ENCODE measurements around the gene KEL.

Gene KEL

DNA sequence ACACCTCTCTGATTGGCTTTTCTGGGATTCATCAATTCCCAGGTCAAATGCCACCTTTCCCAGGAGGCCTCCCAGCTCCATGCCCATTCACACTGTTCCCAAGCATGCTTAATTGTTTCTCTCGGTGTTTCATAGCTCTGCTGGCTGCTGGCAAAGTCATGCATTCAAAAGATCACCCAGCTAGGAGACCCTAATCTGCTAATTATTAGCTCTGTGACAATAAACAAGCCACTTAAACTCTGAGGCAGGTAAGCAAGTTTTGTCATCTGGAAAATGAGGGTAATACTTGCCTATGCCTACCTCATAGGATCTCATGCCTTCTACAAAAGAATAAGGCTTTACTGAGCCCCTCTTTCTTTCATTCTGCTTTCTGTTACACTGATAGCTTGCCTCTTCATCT is 828 bp upstream of the KEL start:
- DNase-seq (ENCODE audit: low read depth in 2 of 2) = no peak

DNA sequence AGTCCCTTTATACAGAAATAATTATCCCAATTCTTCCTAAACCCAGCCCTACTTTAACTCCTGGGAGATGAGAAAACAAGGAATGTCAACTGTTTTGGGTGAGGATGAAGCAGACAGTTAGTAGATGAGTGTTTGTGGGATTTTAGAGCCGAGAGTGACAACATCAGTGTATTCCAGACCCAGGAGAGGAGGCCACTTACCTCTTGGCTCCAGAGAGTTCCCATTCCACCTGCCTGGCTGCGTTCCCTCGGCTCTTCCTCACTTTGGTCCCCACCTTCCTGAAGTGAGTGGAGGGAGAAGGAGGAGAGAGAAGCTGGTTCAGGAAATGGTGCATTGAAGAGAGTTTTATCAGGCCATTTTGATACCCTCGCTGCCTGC is 579 bp downstream of the KEL start:
- no peak for DNase-seq (ENCODE audit: low read depth in 2 of 2)

DNA sequence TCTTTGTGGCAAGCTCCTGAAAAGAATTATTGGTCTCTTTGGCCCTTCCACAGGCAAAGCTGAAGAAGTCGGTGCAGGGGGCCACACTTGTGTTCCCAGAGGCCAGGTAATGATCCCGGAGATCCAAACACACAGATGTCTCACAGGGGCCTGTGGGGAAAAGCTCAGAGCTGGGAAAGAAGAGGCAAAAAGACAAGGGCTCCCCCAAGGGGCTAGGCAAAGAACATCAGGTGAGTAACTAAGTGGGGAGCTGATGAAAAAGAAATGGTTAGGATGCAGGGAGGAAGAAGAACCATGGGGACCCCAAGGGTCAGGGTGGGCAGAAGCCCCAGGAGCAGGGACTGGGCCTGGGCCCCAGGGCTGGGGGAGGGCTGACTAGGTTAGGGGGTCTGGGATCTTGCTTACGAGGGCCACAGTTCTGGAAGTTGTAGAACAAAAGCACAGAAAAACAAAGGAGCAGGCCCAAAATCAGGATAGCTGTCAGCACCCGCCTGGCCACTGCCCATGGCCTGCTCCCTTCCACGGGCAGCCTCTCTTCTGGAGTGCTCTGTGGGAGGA is 1.1 kb downstream of the KEL start:
- DNase-seq (ENCODE audit: low read depth in 2 of 2) = no peak

DNA sequence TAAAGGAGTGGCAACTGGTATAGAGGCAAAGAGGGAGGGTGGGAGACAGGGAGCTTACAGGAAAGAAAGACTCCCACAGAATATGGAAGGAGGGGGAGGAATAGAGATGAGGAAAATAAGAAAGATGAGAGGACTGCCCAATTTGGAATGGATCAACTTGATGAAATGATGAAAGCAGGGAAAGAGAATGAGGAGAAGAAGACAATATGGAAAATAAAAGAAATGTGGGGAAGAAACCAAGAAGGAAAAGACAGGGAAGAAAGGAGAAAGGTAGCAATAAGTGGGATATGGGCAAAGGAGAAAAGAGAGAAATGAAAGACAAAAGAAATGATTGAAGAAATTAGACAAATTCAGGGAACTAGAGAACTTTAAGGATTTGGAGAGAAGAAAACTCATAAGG is 3.0 kb downstream of the KEL start:
- DNase-seq (ENCODE audit: low read depth in 2 of 2) = no peak

DNA sequence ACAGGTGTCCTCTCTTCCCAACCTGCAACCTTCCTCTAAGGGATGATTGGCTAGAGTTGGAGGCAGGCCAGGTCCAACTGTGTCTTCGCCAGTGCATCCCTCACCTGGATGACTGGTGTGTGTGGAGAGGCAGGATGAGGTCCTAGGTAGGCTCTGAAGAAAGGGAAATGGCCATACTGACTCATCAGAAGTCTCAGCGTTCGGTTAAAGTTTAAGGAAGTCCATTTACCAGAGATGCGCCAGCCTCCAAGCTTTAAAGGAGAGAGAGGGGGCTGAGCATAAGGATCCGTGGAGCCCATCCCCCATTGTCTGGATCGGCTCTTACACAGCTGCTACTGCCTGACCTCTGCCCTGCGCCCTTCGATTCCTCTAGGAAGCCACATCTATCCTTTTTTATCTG is 4.4 kb downstream of the KEL start:
- no peak for DNase-seq (ENCODE audit: low read depth in 2 of 2)

DNA sequence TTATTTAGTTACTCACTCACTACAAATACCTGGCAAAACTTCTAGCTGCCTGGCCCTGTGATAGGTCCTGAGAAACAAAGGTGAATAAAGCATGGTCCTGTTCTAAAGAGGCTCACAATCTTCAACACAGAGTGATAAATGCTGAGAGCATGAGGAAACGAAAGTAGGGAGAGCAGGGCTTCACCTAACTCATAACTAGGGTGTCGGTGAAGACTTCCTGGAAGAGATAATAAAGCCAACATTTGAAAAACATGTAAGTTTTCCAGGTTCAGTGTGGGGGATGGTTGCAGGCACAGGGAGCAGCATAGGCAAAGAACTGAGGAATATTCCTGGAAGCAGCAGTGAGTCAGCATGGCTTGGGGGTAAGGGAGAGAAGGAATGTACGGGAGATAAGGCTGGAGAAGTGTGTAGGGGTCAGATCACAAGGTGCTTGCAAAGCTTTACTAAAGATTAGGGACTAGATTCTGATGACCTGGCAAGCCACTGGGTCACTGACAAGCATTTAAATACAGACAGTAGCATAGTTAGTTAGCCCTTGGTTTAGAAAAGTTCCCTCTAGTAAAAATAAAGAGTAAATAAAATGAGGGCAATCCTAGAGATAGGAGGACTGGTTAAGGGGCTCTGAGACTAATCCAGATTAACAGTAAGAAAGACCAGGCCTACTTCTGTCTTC is 5.1 kb downstream of the KEL start:
- no peak for DNase-seq (ENCODE audit: low read depth in 2 of 2)

DNA sequence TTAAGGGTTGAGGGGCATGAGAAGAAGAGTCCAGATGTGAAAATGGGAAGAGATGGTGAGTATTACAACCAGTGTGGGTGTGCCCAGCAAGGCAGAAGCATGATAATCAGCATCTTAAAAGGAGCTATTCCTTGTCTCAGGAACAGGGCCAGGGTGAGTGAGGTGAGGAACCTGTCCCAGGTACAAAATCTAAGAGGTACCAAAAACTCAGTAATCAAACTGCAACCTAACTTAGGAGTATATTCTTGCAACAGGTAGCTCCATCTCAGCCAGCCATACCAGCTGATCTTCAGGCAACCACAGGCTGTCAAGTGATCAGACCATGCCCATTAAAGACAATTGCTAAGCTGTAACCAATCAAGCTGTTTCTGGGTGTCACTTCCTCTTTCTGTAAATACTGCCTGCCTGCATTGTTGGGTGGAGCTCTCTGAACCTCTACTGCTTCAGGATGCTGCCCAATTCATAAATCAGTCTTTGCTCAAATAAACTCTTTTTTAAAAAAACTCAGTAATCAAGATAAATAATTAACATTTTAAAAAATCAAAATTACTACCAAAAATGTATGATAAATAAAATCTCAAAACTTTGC is 7.4 kb downstream of the KEL start:
- no peak for DNase-seq (ENCODE audit: low read depth in 2 of 2)

DNA sequence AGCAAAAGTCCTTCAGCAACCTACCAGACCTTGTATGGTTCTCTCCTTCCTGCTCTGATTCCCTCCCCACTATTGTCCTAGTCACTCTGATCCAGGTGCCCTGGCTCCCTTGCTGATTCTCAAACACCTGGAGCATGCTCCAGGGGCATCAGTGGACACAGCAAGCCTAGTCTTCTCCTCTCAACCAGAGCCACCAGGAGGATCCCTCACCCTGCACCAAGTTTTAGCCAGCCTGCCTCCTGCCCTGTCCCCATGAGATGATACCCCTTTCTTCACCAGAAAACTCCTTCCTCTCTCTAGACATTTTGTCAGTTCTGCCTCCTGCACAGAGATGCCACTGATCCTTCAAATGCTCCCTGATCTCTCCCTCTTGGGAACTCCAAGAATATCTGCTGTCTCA is 11.9 kb downstream of the KEL start:
- DNase-seq (ENCODE audit: low read depth in 2 of 2) = no peak

DNA sequence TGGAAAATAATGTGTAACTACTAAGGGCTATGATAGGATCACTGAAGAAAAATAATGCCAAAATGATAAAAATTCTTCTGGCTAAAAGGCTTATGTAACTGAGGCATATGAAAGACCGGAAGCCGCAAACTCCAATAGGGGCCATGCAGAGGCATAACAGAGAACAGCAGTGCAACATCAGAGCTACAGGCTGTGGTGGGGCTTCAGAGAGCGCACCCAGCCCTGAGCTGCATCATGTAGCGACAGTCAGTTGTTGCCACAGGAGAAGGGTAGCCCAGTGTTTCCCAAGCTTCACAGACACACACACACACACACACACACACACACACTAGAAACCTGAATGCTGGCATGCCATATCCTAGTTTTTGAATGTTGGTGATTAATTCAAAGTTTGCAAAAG is 13.6 kb downstream of the KEL start:
- no peak for DNase-seq (ENCODE audit: low read depth in 2 of 2)

DNA sequence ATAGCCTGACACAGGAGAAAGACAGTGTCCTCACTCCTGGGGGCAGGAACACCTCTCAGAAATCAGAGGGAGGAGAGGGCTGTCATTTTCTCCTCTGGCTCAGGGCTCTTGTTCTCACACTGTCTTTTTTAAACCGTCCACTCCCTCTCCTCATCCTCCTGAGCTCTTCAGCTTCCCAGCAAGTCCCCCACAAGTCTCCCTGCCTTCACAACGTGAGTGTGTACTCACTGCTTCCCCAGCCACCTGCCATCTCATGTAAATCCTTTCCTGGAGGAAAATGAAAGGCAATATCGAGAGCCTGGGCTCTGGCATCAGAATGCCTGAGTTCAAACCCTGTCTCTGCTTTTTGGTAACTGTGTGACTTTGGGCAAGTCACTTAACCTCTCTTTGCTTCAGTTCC is 17.2 kb downstream of the KEL start:
- no peak for DNase-seq (ENCODE audit: low read depth in 2 of 2)

DNA sequence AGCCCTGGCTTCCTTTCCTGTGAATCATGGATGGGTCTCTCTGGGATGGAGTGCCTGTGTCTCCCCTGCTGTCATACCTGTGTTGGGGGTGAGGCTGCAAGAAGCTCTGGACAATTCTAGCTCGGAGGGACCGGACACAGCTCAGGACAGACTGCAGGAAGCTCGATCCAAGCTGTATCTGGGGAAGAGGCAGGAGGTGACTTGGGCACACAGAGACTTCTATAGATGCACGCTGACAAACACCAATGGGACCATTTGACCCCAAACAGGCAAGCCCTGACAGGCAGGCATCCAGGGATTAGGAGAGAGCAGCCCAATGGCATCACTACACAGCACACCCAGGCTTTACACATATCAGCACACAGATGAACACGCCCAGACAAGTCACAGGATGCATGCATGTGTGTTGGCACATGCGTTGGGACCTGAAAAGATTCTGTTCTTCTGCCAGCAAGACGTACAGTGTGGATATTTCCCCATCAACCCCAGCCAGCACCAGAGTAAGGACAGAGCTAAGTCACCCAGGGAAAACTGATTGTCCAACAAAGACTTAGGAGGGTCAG is 18.4 kb downstream of the KEL start:
- no peak for DNase-seq (ENCODE audit: low read depth in 2 of 2)

DNA sequence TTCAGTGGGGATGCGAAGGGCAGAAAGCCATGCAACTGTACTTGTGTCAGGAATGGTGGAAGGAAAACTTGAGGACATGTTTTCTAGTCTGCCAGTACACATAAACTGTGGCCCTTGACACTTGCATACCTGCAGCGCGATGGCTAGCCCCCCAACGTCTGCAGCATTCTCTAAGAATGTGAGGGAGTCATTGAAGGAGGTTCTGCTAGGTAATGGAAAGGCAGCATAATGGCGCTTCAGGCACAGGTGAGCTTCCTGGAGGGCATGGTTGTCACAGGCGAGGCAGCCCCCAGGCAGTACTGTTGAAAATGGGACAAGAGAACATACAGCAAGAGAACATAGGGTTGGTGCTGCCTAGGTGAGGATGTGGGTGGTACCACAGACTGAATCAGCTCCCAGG is 19.4 kb downstream of the KEL start:
- no peak for DNase-seq (ENCODE audit: low read depth in 2 of 2)

DNA sequence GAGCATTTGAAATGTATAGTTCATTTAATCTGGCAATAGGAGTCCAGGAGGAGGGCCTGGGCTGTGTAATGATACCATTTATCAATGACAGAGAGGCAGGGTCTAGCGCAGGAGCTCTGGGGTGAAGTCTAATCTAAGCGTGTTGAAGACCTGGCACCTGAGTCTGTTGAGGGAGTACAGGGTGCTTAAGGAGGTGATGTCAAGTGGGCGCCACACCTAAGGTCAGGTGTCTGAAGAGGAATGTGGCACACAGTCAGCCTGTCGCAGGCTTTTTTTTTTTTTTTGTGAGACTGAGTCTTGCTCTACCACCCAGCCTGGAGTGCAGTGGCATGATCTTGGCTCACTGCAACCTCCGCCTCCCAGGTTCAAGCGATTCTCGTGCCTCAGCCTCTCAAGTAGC is 20.6 kb downstream of the KEL start:
- no peak for DNase-seq (ENCODE audit: low read depth in 2 of 2)

DNA sequence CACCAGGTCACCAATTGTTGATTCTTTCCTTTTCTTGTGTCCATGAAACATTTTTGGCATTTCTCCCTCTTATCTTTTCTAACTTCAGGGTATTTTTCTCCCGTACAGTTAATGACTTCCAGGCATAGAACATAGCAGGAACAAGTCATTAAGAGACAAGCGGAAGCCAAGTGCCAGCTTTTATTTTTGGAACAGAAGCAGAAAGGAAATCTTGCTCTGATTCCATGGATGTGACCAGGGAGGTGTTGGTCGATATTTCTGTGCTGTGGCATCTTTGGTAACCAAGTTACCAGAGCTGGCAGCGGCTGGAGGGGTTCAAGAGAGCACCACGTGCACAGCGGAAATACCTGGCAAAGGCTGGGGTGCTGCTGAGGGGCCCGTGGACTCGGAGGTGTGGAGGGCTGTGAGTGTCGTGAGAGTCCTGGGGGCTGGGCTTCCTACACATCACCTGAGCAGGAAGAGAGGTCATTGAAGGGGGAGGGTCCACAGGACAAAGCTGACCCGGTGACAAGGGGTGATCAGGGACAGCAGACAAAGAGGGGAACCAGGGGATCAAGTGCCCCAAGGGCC is 21.1 kb downstream of the KEL start:
- DNase-seq (ENCODE audit: low read depth in 2 of 2) = no peak

DNA sequence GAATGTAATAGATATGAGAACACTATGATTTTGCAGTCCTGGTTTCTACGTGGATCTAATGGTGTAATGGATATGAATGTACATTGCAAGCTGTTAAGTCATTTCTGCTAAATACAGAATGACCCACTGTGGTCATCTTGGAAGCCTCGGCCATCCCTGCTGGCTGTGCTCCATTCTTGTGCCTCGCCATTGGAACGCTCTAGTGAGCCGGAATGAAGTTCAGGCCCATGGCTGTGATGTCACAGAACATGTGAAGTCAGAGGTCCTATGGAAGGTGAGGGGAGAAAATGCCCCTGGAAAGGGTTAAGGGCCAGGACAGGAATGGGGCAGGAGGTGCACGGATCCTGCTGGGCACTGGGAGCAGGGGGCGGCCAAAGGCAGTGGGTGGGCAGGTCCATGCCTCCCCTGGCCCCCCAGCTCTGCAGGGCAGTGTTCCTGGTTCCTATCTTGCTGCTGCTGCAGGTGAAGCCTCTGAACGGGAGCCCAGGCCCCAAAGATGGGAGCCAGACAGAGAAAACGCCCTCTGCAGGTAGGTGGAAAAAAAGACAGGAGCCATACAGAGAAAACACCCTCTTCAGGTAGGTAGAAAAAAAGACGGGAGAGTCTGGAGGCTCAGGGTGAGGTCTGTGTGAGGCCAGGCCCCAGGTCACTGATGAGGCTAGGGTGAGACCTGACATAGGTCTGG is 22.8 kb downstream of the KEL start, which contains the start of gene LLCFC1:
Gene LLCFC1 (plus strand): TSS at position 259 of the 685 bp plus-strand sequence. CDS start 138 bp downstream, at position 397.
- DNase-seq (ENCODE audit: low read depth in 2 of 2) = no peak

DNA sequence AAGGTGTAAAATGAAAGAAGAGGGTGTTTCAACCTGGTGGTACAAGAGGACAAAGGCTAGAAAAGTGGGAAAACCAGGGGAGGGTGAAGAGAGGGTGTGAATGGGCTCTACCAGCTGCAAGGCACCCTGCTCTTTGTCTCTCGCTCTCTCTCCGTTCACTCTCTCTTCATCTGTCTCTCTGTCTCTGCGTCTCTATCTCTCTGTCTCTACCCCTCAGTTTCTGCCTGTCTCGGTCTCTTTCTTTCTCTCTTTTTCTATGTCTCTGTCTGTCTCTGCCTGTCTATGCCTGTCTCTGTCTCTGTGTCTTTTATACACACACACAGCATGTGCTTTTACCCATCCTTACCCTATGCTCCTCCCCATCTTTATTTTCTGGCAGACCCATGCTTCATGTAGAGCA is 23.6 kb downstream of the KEL start:
- no peak for DNase-seq (ENCODE audit: low read depth in 2 of 2)

DNA sequence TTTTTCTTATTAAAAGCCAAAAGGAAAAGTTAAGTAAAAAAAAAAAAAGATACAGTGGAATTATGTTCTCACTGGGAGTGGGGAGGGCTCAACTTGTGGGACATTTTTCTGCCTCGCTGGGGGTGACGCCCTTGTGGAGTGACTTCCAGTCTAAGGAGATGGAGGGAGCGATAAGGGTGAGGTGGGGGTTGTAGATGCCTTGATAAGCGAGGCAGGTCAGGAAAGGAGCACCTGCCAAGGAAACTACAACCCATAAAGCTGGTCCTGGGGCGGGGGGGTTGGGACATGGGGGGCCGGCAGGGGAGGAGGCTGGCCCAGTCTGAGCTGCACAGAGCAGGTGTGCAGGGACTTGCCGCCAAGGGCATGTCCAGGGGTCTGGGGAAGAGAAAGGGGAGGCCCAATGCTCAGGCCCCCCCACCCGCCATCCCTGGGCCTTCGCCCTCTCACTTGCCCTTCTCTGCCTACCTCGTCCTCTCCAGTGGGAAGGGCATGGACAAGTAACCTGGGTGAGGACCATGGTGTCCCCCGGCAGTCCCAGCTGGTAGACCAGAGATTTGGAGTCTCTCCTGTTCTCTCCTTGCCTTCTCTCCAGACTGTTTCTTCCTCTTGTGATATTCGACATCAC is 26.1 kb downstream of the KEL start:
- no peak for DNase-seq (ENCODE audit: low read depth in 2 of 2)

DNA sequence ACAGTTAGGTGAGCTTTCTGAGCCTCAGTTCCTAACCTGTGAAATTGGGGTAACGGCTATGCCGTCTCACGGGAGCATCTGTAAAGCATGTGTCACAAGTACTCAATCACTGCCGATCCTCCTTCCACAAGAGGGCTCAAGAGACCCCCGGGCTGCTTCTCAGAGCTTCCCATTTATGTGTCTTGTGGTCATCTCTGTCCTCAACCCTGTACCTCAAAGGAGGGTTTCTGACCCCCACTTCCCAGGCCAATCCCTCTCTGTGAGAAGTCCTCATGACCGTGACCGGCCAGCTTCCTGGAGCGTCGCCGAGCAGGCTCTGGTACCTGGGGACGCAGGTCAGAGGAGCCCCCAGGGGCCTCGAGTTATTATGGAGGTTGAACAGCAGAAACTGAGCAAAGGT is 28.1 kb downstream of the KEL start:
- DNase-seq (ENCODE audit: low read depth in 2 of 2) = no peak

DNA sequence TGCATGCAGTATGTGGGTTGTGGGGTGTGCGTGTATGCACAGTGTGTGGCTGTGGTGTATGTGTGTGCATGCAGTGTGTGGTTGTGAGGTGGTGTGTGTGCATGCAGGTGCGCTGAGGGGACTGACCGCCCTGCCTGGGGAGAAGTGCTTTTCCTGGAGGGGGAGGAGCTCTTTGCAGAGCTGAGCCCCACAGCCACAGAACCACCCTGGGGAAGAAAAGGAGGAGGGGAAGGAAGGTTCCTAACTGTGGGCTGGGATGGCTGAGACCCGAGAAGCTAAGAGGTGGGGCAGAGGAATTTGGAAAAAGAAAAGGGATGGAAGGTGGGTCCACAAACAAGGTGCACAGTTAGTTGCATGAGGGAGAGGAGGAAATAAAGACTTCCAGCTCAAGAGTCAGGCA is 28.5 kb downstream of the KEL start, which contains the start of gene TRPV5:
Gene TRPV5 (minus strand): TSS at position 123 of the 400 bp plus-strand sequence. CDS start 287 bp downstream, outside the sequence.
- DNase-seq (ENCODE audit: low read depth in 2 of 2) = no peak

DNA sequence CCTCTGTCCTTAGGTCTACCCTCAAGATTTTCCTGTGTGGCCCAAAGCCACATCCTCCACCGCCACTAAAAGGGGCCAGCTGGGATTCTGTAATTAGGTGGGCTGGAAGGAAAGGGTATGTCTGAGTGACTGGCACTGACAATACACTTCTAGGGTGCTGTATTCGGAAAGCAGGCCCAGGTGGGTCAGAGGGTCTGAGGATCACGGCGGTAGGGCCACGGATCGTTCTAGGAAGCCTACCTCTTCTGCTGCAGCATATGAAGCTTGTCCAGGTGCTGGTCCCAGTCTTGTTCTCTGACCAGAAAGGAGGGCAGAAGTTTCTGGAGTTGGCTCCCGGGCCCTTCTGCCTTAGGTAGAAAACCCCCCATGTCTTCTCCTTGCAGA is 29.1 kb downstream of the KEL start:
- no peak for DNase-seq (ENCODE audit: low read depth in 2 of 2)

DNA sequence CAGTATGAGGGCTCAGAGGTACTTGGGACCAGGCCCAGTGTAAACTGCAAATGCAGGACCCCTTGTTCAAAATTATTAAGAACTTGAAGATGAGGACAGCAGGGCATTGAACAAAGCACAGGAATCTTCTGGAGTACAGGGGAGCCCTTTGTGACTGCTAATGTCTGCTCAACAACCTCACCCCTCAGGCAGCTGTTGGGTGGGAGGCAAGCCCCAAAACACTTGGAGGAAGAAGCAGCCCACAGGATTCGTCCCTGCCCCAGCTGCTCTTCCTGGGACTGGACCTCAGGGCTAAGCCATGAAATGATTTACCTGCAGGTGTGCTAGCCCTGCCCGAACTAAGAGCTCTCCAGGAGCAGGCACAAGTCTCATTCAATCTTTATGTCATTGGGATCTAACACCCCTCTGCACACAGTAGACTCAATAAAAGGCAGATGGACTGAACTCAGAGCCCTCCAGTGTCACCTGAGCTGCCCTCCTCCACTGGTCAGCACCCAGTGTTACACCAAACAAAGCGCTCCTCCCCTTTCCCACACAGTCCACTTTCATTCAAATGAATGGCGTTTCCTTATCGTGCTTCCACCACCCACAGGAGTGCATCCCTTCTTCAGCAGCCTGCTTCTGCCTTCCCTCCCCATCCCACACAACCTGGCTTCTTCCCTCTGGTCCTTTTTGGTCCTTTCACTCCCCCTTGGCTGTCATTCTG is 29.6 kb downstream of the KEL start:
- DNase-seq (ENCODE audit: low read depth in 2 of 2) = no peak
